Measurements from ENCODE around the gene MACROD1. TPM values are rescaled to one million over a fixed set of nuclear protein-coding genes. Genes with fewer than 3 reads are reported as not detected.

Gene MACROD1
- total RNA-seq, 2 experiments from 2014 or later = 38.7 to 48.6 TPM

- Mint-ChIP-seq H3K4me1 (ENCODE audit: low read depth) (peaks cover 16% of the 10 kb centered on the region), H3K9me3 (no peaks in the 10 kb centered on the region), H3K36me3 (ENCODE audit: low read depth) (no peaks in the 10 kb centered on the region), H3K27ac (no peak overlapping the region), H3K27me3 (ENCODE audit: low read depth) (no peaks in the 10 kb centered on the region), H3K4me3 (no peak overlapping the region)
- intact Hi-C loops (cut with micrococcal nuclease) = no loop called here
- DNase-seq = no peak
- CTCF ChIA-PET = no interaction called here
These were observed 43.2 kb downstream of the MACROD1 start for GRCh38 chr11:64122411-64123410.

- Mint-ChIP-seq H3K27ac (no peak overlapping the region), H3K36me3 (ENCODE audit: low read depth) (no peaks in the 10 kb centered on the region), H3K4me1 (ENCODE audit: low read depth) (peaks cover 16% of the 10 kb centered on the region), H3K4me3 (no peak overlapping the region), H3K27me3 (ENCODE audit: low read depth) (no peaks in the 10 kb centered on the region), H3K9me3 (no peaks in the 10 kb centered on the region)
- CTCF ChIA-PET = no interaction called here
- intact Hi-C loops (cut with micrococcal nuclease) = no loop called here
- DNase-seq = no peak
These were observed 44.1 kb downstream of the MACROD1 start for GRCh38 chr11:64121663-64122410.

GRCh38 chr11:64120951-64121569 lies 44.9 kb downstream of the MACROD1 start:
- H3K4me3 Mint-ChIP-seq = no peak overlapping the region
- no peaks in the 10 kb centered on the region for H3K9me3 Mint-ChIP-seq
- H3K27me3 Mint-ChIP-seq (ENCODE audit: low read depth) = no peaks in the 10 kb centered on the region
- intact Hi-C loops (cut with micrococcal nuclease) = no loop called here
- H3K27ac Mint-ChIP-seq = no peak overlapping the region
- DNase-seq = no peak
- H3K36me3 Mint-ChIP-seq (ENCODE audit: low read depth) = no peaks in the 10 kb centered on the region
- H3K4me1 Mint-ChIP-seq (ENCODE audit: low read depth) = peaks cover 12% of the 10 kb centered on the region
- CTCF ChIA-PET = no interaction called here

- Mint-ChIP-seq H3K4me1 (ENCODE audit: low read depth) (peaks cover 2% of the 10 kb centered on the region), H3K27me3 (ENCODE audit: low read depth) (no peaks in the 10 kb centered on the region), H3K27ac (no peak overlapping the region), H3K4me3 (no peak overlapping the region), H3K36me3 (ENCODE audit: low read depth) (no peaks in the 10 kb centered on the region), H3K9me3 (no peaks in the 10 kb centered on the region)
- intact Hi-C loops (cut with micrococcal nuclease) = no loop called here
- CTCF ChIA-PET = no interaction called here
- DNase-seq = no peak
These were observed 46.2 kb downstream of the MACROD1 start for GRCh38 chr11:64119700-64120099.

- intact Hi-C loops (cut with micrococcal nuclease) = no loop called here
- H3K9me3 Mint-ChIP-seq = no peaks in the 10 kb centered on the region
- CTCF ChIA-PET = no interaction called here
- no peak overlapping the region for H3K27ac Mint-ChIP-seq
- H3K4me3 Mint-ChIP-seq = no peak overlapping the region
- peaks cover 2% of the 10 kb centered on the region for H3K4me1 Mint-ChIP-seq (ENCODE audit: low read depth)
- no peaks in the 10 kb centered on the region for H3K27me3 Mint-ChIP-seq (ENCODE audit: low read depth)
- no peak for DNase-seq
- H3K36me3 Mint-ChIP-seq (ENCODE audit: low read depth) = no peaks in the 10 kb centered on the region
These were observed 46.8 kb downstream of the MACROD1 start for GRCh38 chr11:64118876-64119665.

- CTCF ChIA-PET = interaction anchor here (0.6 kb wide), 1 partner anchor 31 kb away, joined by 3 read pairs; no protein-coding TSS in a partner anchor
- no peak overlapping the region for H3K27ac Mint-ChIP-seq
- no peaks in the 10 kb centered on the region for H3K9me3 Mint-ChIP-seq
- intact Hi-C loops (cut with micrococcal nuclease) = no loop called here
- no peak overlapping the region for H3K4me3 Mint-ChIP-seq
- H3K36me3 Mint-ChIP-seq (ENCODE audit: low read depth) = no peaks in the 10 kb centered on the region
- no peak for DNase-seq
- peaks cover 2% of the 10 kb centered on the region for H3K4me1 Mint-ChIP-seq (ENCODE audit: low read depth)
- H3K27me3 Mint-ChIP-seq (ENCODE audit: low read depth) = no peaks in the 10 kb centered on the region
These were observed 48.0 kb downstream of the MACROD1 start for GRCh38 chr11:64117763-64118459.

- intact Hi-C loops (cut with micrococcal nuclease) = no loop called here
- Mint-ChIP-seq H3K36me3 (ENCODE audit: low read depth) (no peaks in the 10 kb centered on the region), H3K9me3 (no peaks in the 10 kb centered on the region), H3K4me3 (no peak overlapping the region), H3K27me3 (ENCODE audit: low read depth) (no peaks in the 10 kb centered on the region), H3K4me1 (ENCODE audit: low read depth) (no peaks in the 10 kb centered on the region), H3K27ac (no peak overlapping the region)
- no peak for DNase-seq
- CTCF ChIA-PET = no interaction called here
These were observed 50.1 kb downstream of the MACROD1 start for GRCh38 chr11:64115531-64116522.

GRCh38 chr11:64114231-64114630 lies 51.7 kb downstream of the MACROD1 start:
- no peak overlapping the region for H3K27ac Mint-ChIP-seq
- CTCF ChIA-PET = no interaction called here
- H3K9me3 Mint-ChIP-seq = no peaks in the 10 kb centered on the region
- DNase-seq = no peak
- H3K4me1 Mint-ChIP-seq (ENCODE audit: low read depth) = no peaks in the 10 kb centered on the region
- intact Hi-C loops (cut with micrococcal nuclease) = no loop called here
- no peaks in the 10 kb centered on the region for H3K27me3 Mint-ChIP-seq (ENCODE audit: low read depth)
- no peak overlapping the region for H3K4me3 Mint-ChIP-seq
- H3K36me3 Mint-ChIP-seq (ENCODE audit: low read depth) = no peaks in the 10 kb centered on the region

- Mint-ChIP-seq H3K4me1 (ENCODE audit: low read depth) (no peaks in the 10 kb centered on the region), H3K27me3 (ENCODE audit: low read depth) (no peaks in the 10 kb centered on the region), H3K36me3 (ENCODE audit: low read depth) (no peaks in the 10 kb centered on the region), H3K27ac (no peak overlapping the region), H3K9me3 (no peaks in the 10 kb centered on the region), H3K4me3 (no peak overlapping the region)
- DNase-seq = no peak
- CTCF ChIA-PET = no interaction called here
- intact Hi-C loops (cut with micrococcal nuclease) = no loop called here
These were observed 52.5 kb downstream of the MACROD1 start for GRCh38 chr11:64113462-64113780.

- intact Hi-C loops (cut with micrococcal nuclease) = no loop called here
- Mint-ChIP-seq H3K9me3 (no peaks in the 10 kb centered on the region), H3K4me1 (ENCODE audit: low read depth) (no peaks in the 10 kb centered on the region), H3K4me3 (no peak overlapping the region), H3K27me3 (ENCODE audit: low read depth) (no peaks in the 10 kb centered on the region), H3K36me3 (ENCODE audit: low read depth) (no peaks in the 10 kb centered on the region), H3K27ac (no peak overlapping the region)
- no peak for DNase-seq
- CTCF ChIA-PET = no interaction called here
These were observed 53.0 kb downstream of the MACROD1 start for GRCh38 chr11:64112771-64113461.
